ENCODE data around the gene GALE. TPM values are rescaled to one million over a fixed set of nuclear protein-coding genes. Genes with fewer than 3 reads are reported as not detected.

Gene GALE
- polyA plus RNA-seq, 1 donor (not counting 4 experiments of a cell fraction or from before 2014, with no cell fraction given) = 52.8 TPM

GRCh38 chr1:23772854-23773242, 27.7 kb downstream of the GALE start:
- no peak overlapping the region for H2AFZ ChIP-seq (ENCODE audit: control insufficient read depth, low read length)
- H3K4me3 ChIP-seq (ENCODE audit: control insufficient read depth in 2 of 3, extremely low read depth in 1 of 3, insufficient read depth in 2 of 3, low read depth in 1 of 3, low read length in 3 of 3) = no peak overlapping the region
- H3K4me2 ChIP-seq (ENCODE audit: control insufficient read depth, extremely low read depth, insufficient read depth, low read depth, low read length) = no peak overlapping the region
- DNase-seq (ENCODE audit: low read depth, low spot score) (no peak), FAIRE-seq (no peak)
- H3K27me3 ChIP-seq (ENCODE audit: control insufficient read depth, extremely low read depth, insufficient read depth, low read length) = no peaks in the 10 kb centered on the region
- no peak for TF ChIP-seq EZH2 (IDR thresholded peaks at IDR 0.05; ENCODE audit: low read length)
- TF ChIP-seq CTCF (optimal IDR thresholded peaks at IDR 0.05 in 1 of 3, IDR thresholded peaks at IDR 0.05 in 1 of 3, conservative IDR thresholded peaks at IDR 0.05 in 1 of 3; ENCODE audit: extremely low read depth in 1 of 3, insufficient read depth in 2 of 3, low read length in 3 of 3) = no peak
- no peaks in the 10 kb centered on the region for H4K20me1 ChIP-seq (ENCODE audit: control insufficient read depth, extremely low read depth, insufficient read depth, low read length)
- peaks cover 18% of the 10 kb centered on the region for H3K79me2 ChIP-seq (ENCODE audit: control insufficient read depth, insufficient read depth, low read length)
- H3K9ac ChIP-seq (ENCODE audit: control insufficient read depth, extremely low read depth, insufficient read depth, low read length) = no peak overlapping the region
- no peaks in the 10 kb centered on the region for H3K9me3 ChIP-seq (ENCODE audit: control insufficient read depth, low read depth, low read length)
- peaks cover 4 to 6% of the 10 kb centered on the region in 2 experiments for H3K36me3 ChIP-seq (ENCODE audit: control insufficient read depth in 2 of 2, extremely low read depth in 1 of 2, insufficient read depth in 2 of 2, low read length in 2 of 2)
- H3K9me1 ChIP-seq (ENCODE audit: control insufficient read depth, extremely low read depth, insufficient read depth, low read length) = no peaks in the 10 kb centered on the region
- H3K4me1 ChIP-seq (ENCODE audit: control insufficient read depth, extremely low read depth, insufficient read depth, low read length) = peaks cover 7% of the 10 kb centered on the region
- H3K27ac ChIP-seq (ENCODE audit: control insufficient read depth, insufficient read depth, low read length) = no peak overlapping the region
- dilution Hi-C loops (cut with MboI; ENCODE audit: extremely low pct_ligation_motif_present, low sequenced_read_pairs) = no loop called here

GRCh38 chr1:23772049-23772853, 28.3 kb downstream of the GALE start:
- peak overlapping the region; percentile 71 for H2AFZ ChIP-seq (ENCODE audit: control insufficient read depth, low read length)
- no peak overlapping the region for H3K27ac ChIP-seq (ENCODE audit: control insufficient read depth, insufficient read depth, low read length)
- H3K9me1 ChIP-seq (ENCODE audit: control insufficient read depth, extremely low read depth, insufficient read depth, low read length) = no peaks in the 10 kb centered on the region
- TF ChIP-seq EZH2 (IDR thresholded peaks at IDR 0.05; ENCODE audit: low read length) (no peak), CTCF (optimal IDR thresholded peaks at IDR 0.05 in 1 of 3, IDR thresholded peaks at IDR 0.05 in 1 of 3, conservative IDR thresholded peaks at IDR 0.05 in 1 of 3; ENCODE audit: extremely low read depth in 1 of 3, insufficient read depth in 2 of 3, low read length in 3 of 3) (peak; percentile 93 to 99 (median 97))
- no peak overlapping the region for H3K9ac ChIP-seq (ENCODE audit: control insufficient read depth, extremely low read depth, insufficient read depth, low read length)
- dilution Hi-C loops (cut with MboI; ENCODE audit: extremely low pct_ligation_motif_present, low sequenced_read_pairs) = no loop called here
- no peaks in the 10 kb centered on the region for H3K9me3 ChIP-seq (ENCODE audit: control insufficient read depth, low read depth, low read length)
- H3K4me3 ChIP-seq (ENCODE audit: control insufficient read depth in 2 of 3, extremely low read depth in 1 of 3, insufficient read depth in 2 of 3, low read depth in 1 of 3, low read length in 3 of 3) = no peak overlapping the region
- peak; percentile 66 for DNase-seq (ENCODE audit: low read depth, low spot score)
- H3K36me3 ChIP-seq (ENCODE audit: control insufficient read depth in 2 of 2, extremely low read depth in 1 of 2, insufficient read depth in 2 of 2, low read length in 2 of 2) = peaks cover 4 to 8% of the 10 kb centered on the region in 2 experiments
- H3K27me3 ChIP-seq (ENCODE audit: control insufficient read depth, extremely low read depth, insufficient read depth, low read length) = no peaks in the 10 kb centered on the region
- H4K20me1 ChIP-seq (ENCODE audit: control insufficient read depth, extremely low read depth, insufficient read depth, low read length) = no peaks in the 10 kb centered on the region
- peak; percentile 75 for FAIRE-seq
- H3K4me2 ChIP-seq (ENCODE audit: control insufficient read depth, extremely low read depth, insufficient read depth, low read depth, low read length) = peak overlapping the region; percentile 60
- peaks cover 5% of the 10 kb centered on the region for H3K4me1 ChIP-seq (ENCODE audit: control insufficient read depth, extremely low read depth, insufficient read depth, low read length)
- H3K79me2 ChIP-seq (ENCODE audit: control insufficient read depth, insufficient read depth, low read length) = peaks cover 13% of the 10 kb centered on the region

All from keratinocyte (primary cell).